Tibial artery (tissue), 4 donors: ENCODE measurements around the gene HOXB3.
A peak's percentile ranks its signal among the peaks of the same experiment; 100 is the strongest.

Experiments
- DNase-seq, 2 donors: peaks; one replicate each; pipeline ENCODE4 v3.0.0-alpha.2; 2019
- H3K27ac ChIP-seq, 2 donors: fragments of 200-600 bp; sonication (generic) in 1 of 2; 1 replicate in 1 of 2; 2 replicates in 1 of 2; pipeline ENCODE4 v1.5.1; 2018 to 2019; ENCODE audit warnings: mild to moderate bottlenecking in 1 of 2
- H3K27me3 ChIP-seq, 2 donors: fragments of 200-600 bp; sonication (generic) in 1 of 2; one replicate each; pipeline versions ENCODE4 v1.5.1 to v1.6.0; 2016 to 2019
- H3K36me3 ChIP-seq, 3 donors: fragments of 200-600 bp; sonication (generic) in 2 of 3; one replicate each; pipeline ENCODE4 v1.5.1; 2016 to 2019; ENCODE audit warnings: mild to moderate bottlenecking in 2 of 3
- H3K4me1 ChIP-seq, 4 donors: fragments of 200-600 bp; sonication (generic) in 2 of 4; 1 replicate in 3 of 4; 2 replicates in 1 of 4; pipeline ENCODE4 v1.5.1; 2016 to 2019
- H3K4me3 ChIP-seq, 2 donors: fragments of 200-600 bp; sonication (generic) in 1 of 2; 1 replicate in 1 of 2; 2 replicates in 1 of 2; pipeline ENCODE4 v1.5.1; 2018 to 2019; ENCODE audit warnings: mild to moderate bottlenecking in 2 of 2
- H3K9me3 ChIP-seq, 3 donors: fragments of 200-600 bp; sonication (generic) in 1 of 3; one replicate each; pipeline ENCODE4 v1.5.1; 2016 to 2019
- CTCF ChIP-seq, 2 experiments: fragments of 200-600 bp in 1 of 2; fragments of 450-650 bp in 1 of 2; IDR thresholded peaks; one replicate each; pipeline ENCODE4 v1.5.1; 2017 to 2019; ENCODE audit warnings: antibody characterized with exemption in 2 of 2, mild to moderate bottlenecking in 1 of 2, moderate library complexity in 1 of 2
- intact Hi-C: fragments of 100-400 bp; cut with DNase I; formaldehyde crosslinking; loops from one replicate; pipeline ENCODE4 v1.15.0; 2023; ENCODE audit warnings: low total_unique reads

HOXB3 gene

GRCh38 chr17:48610282-48611211 lies 20.5 kb upstream of the HOXB3 start, which contains the start of gene HOXB7:
Gene HOXB7 (minus strand): TSS chr17:48611017. CDS start chr17:48610918, 99 bp downstream.
- H3K9me3 ChIP-seq = no peaks in the 10 kb centered on the region
- peak within 1 kb of the TSS; percentile 38 to 49 for H3K4me3 ChIP-seq
- no peak for TF ChIP-seq CTCF (IDR thresholded peaks at IDR 0.05)
- H3K36me3 ChIP-seq = no peaks in the 10 kb centered on the region
- H3K27me3 ChIP-seq = peaks cover 12 to 99% of the 10 kb centered on the region in 2 donors
- peaks cover 0 to 50% (median 43%) of the 10 kb centered on the region in 4 donors for H3K4me1 ChIP-seq
- peak in 1 of 2 donors; percentile 54 for DNase-seq
- intact Hi-C loops = no loop called here
- peak within 1 kb of the TSS in 1 of 2 donors; percentile 6 for H3K27ac ChIP-seq

- Histone ChIP-seq H3K4me3 (peak overlapping the region; percentile 38 to 49), H3K36me3 (no peaks in the 10 kb centered on the region), H3K4me1 (peaks cover 0 to 50% (median 43%) of the 10 kb centered on the region in 4 donors), H3K27ac (peak overlapping the region in 1 of 2 donors; percentile 1), H3K9me3 (no peaks in the 10 kb centered on the region), H3K27me3 (peaks cover 12 to 99% of the 10 kb centered on the region in 2 donors)
- DNase-seq = no peak
- TF ChIP-seq CTCF (IDR thresholded peaks at IDR 0.05) = no peak
- intact Hi-C loops = no loop called here
Measured at GRCh38 chr17:48609759-48610281, 19.8 kb upstream of the HOXB3 start.

GRCh38 chr17:48609033-48609432 lies 19.0 kb upstream of the HOXB3 start:
- intact Hi-C loops = no loop called here
- TF ChIP-seq CTCF (IDR thresholded peaks at IDR 0.05) = no peak
- no peak overlapping the region for H3K4me3 ChIP-seq
- H3K27ac ChIP-seq = no peak overlapping the region
- peaks cover 12 to 99% of the 10 kb centered on the region in 2 donors for H3K27me3 ChIP-seq
- DNase-seq = no peak
- H3K9me3 ChIP-seq = no peaks in the 10 kb centered on the region
- no peaks in the 10 kb centered on the region for H3K36me3 ChIP-seq
- peaks cover 0 to 44% (median 37%) of the 10 kb centered on the region in 4 donors for H3K4me1 ChIP-seq

GRCh38 chr17:48608494-48608834 lies 18.4 kb upstream of the HOXB3 start:
- no peak for DNase-seq
- Histone ChIP-seq H3K9me3 (no peaks in the 10 kb centered on the region), H3K36me3 (no peaks in the 10 kb centered on the region), H3K27ac (no peak overlapping the region), H3K4me1 (peaks cover 0 to 38% (median 34%) of the 10 kb centered on the region in 4 donors), H3K27me3 (peaks cover 12 to 99% of the 10 kb centered on the region in 2 donors), H3K4me3 (no peak overlapping the region)
- no peak for TF ChIP-seq CTCF (IDR thresholded peaks at IDR 0.05)
- intact Hi-C loops = no loop called here

GRCh38 chr17:48606892-48607614 lies 17.0 kb upstream of the HOXB3 start:
- peaks cover 0 to 35% (median 26%) of the 10 kb centered on the region in 4 donors for H3K4me1 ChIP-seq
- no peak for DNase-seq
- H3K27ac ChIP-seq = no peak overlapping the region
- intact Hi-C loops = no loop called here
- no peaks in the 10 kb centered on the region for H3K9me3 ChIP-seq
- H3K36me3 ChIP-seq = no peaks in the 10 kb centered on the region
- no peak overlapping the region for H3K4me3 ChIP-seq
- H3K27me3 ChIP-seq = peaks cover 11 to 99% of the 10 kb centered on the region in 2 donors
- TF ChIP-seq CTCF (IDR thresholded peaks at IDR 0.05) = no peak
